Measurements from ENCODE around the gene HYAL4. TPM values are rescaled to one million over a fixed set of nuclear protein-coding genes. Genes with fewer than 3 reads are reported as not detected.

Gene HYAL4
- total and polyA plus RNA-seq, 2 donors (not counting 1 experiment from before 2014, with no cell fraction given), result 0.42 TPM; not detected in 1

GRCh38 chr7:123918309-123918708 is 73.3 kb downstream of the HYAL4 start:
- Mint-ChIP-seq H3K9me3 (ENCODE audit: insufficient read depth) (no peaks in the 10 kb centered on the region), H3K27me3 (no peaks in the 10 kb centered on the region), H3K4me3 (no peak overlapping the region), H3K27ac (no peak overlapping the region), H3K4me1 (no peaks in the 10 kb centered on the region)
- ATAC-seq (ENCODE audit: low read depth) (no peak), DNase-seq (no peak)
- WGBS (ENCODE audit: insufficient coverage), result 86% methylated on average over 6 of the region's 8 CpGs
- intact Hi-C loops (cut with micrococcal nuclease), result no loop called here
- POLR2A ChIA-PET, result no interaction called here
- no peak overlapping the region for H3K4me3 ChIP-seq (ENCODE audit: control extremely low read depth in 1 of 5, extremely low read depth in 1 of 5, insufficient read depth in 1 of 5, low read depth in 2 of 5, low read length in 4 of 5)
- no peak overlapping the region for H2AFZ ChIP-seq (ENCODE audit: insufficient read depth, low read depth, low read length, poor library complexity, severe bottlenecking)
- H3K36me3 ChIP-seq (replicated peaks in 1 of 2; ENCODE audit: control extremely low read depth in 1 of 2, control insufficient read depth in 1 of 2, extremely low read depth in 1 of 2, insufficient read depth in 2 of 2, low read length in 1 of 2), result no peaks in the 10 kb centered on the region
- no peak overlapping the region for H3K9ac ChIP-seq (ENCODE audit: low read length)
- no peaks in the 10 kb centered on the region for H3K9me3 ChIP-seq (ENCODE audit: control extremely low read depth in 1 of 3, control insufficient read depth in 2 of 3, insufficient read depth in 1 of 3, low read length in 2 of 3)
- no peaks in the 10 kb centered on the region for H3K4me1 ChIP-seq (ENCODE audit: control insufficient read depth in 2 of 2, insufficient read depth in 2 of 2, low read length in 2 of 2)
- H3K27ac ChIP-seq (ENCODE audit: low read length in 2 of 2), result no peak overlapping the region
- H3K27me3 ChIP-seq (replicated peaks in 1 of 4; ENCODE audit: control extremely low read depth in 1 of 4, control insufficient read depth in 3 of 4, insufficient read depth in 4 of 4, low read length in 3 of 4), result no peaks in the 10 kb centered on the region
- H3K4me2 ChIP-seq (replicated peaks; ENCODE audit: low read depth, low read length, poor library complexity, severe bottlenecking), result no peak overlapping the region
- no peaks in the 10 kb centered on the region for H3K79me2 ChIP-seq (ENCODE audit: control insufficient read depth, insufficient read depth, low read length)
- CTCF ChIA-PET, result no interaction called here
- TF ChIP-seq, protein P1, sequence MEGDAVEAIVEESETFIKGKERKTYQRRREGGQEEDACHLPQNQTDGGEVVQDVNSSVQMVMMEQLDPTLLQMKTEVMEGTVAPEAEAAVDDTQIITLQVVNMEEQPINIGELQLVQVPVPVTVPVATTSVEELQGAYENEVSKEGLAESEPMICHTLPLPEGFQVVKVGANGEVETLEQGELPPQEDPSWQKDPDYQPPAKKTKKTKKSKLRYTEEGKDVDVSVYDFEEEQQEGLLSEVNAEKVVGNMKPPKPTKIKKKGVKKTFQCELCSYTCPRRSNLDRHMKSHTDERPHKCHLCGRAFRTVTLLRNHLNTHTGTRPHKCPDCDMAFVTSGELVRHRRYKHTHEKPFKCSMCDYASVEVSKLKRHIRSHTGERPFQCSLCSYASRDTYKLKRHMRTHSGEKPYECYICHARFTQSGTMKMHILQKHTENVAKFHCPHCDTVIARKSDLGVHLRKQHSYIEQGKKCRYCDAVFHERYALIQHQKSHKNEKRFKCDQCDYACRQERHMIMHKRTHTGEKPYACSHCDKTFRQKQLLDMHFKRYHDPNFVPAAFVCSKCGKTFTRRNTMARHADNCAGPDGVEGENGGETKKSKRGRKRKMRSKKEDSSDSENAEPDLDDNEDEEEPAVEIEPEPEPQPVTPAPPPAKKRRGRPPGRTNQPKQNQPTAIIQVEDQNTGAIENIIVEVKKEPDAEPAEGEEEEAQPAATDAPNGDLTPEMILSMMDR (IDR thresholded peaks at IDR 0.05), result no peak
- TF ChIP-seq EZH2 (IDR thresholded peaks at IDR 0.05; ENCODE audit: borderline replicate concordance, insufficient read depth, low read depth, low read length, poor library complexity, severe bottlenecking), result no peak
- H4K20me1 ChIP-seq (ENCODE audit: control insufficient read depth, insufficient read depth, low read length, poor library complexity, severe bottlenecking), result no peaks in the 10 kb centered on the region

GRCh38 chr7:123923599-123923998 is 78.6 kb downstream of the HYAL4 start:
- Histone ChIP-seq H3K79me2 (ENCODE audit: control insufficient read depth, insufficient read depth, low read length) (no peaks in the 10 kb centered on the region), H3K4me1 (ENCODE audit: control insufficient read depth in 2 of 2, insufficient read depth in 2 of 2, low read length in 2 of 2) (no peaks in the 10 kb centered on the region), H3K4me3 (ENCODE audit: control extremely low read depth in 1 of 5, extremely low read depth in 1 of 5, insufficient read depth in 1 of 5, low read depth in 2 of 5, low read length in 4 of 5) (no peak overlapping the region), H3K27me3 (replicated peaks in 1 of 4; ENCODE audit: control extremely low read depth in 1 of 4, control insufficient read depth in 3 of 4, insufficient read depth in 4 of 4, low read length in 3 of 4) (no peaks in the 10 kb centered on the region), H3K9me3 (ENCODE audit: control extremely low read depth in 1 of 3, control insufficient read depth in 2 of 3, insufficient read depth in 1 of 3, low read length in 2 of 3) (no peaks in the 10 kb centered on the region), H4K20me1 (ENCODE audit: control insufficient read depth, insufficient read depth, low read length, poor library complexity, severe bottlenecking) (no peaks in the 10 kb centered on the region), H2AFZ (ENCODE audit: insufficient read depth, low read depth, low read length, poor library complexity, severe bottlenecking) (no peak overlapping the region), H3K27ac (ENCODE audit: low read length in 2 of 2) (no peak overlapping the region), H3K4me2 (replicated peaks; ENCODE audit: low read depth, low read length, poor library complexity, severe bottlenecking) (no peak overlapping the region), H3K36me3 (replicated peaks in 1 of 2; ENCODE audit: control extremely low read depth in 1 of 2, control insufficient read depth in 1 of 2, extremely low read depth in 1 of 2, insufficient read depth in 2 of 2, low read length in 1 of 2) (no peaks in the 10 kb centered on the region), H3K9ac (ENCODE audit: low read length) (no peak overlapping the region)
- TF ChIP-seq, protein P1 (IDR thresholded peaks at IDR 0.05), result no peak
- TF ChIP-seq EZH2 (IDR thresholded peaks at IDR 0.05; ENCODE audit: borderline replicate concordance, insufficient read depth, low read depth, low read length, poor library complexity, severe bottlenecking), result no peak
- no peak for ATAC-seq (ENCODE audit: low read depth)
- 85% methylated on average over 3 of the region's 4 CpGs for WGBS (ENCODE audit: insufficient coverage)
- no peaks in the 10 kb centered on the region for H3K9me3 Mint-ChIP-seq (ENCODE audit: insufficient read depth)
- H3K4me3 Mint-ChIP-seq, result no peak overlapping the region
- no peaks in the 10 kb centered on the region for H3K27me3 Mint-ChIP-seq
- ChIA-PET CTCF (no interaction called here), POLR2A (no interaction called here)
- no peak for DNase-seq
- intact Hi-C loops (cut with micrococcal nuclease), result no loop called here
- no peak overlapping the region for H3K27ac Mint-ChIP-seq
- H3K4me1 Mint-ChIP-seq, result no peaks in the 10 kb centered on the region
